ENCODE measurements around the gene COL8A2.

- TF ChIP-seq ZNF549 (tag by site-specific recombination; IDR thresholded peaks at IDR 0.05) (no peak), ZNF830 (tag by site-specific recombination; IDR thresholded peaks at IDR 0.05; ENCODE audit: low read depth) (no peak), ZNF223 (tag by site-specific recombination; IDR thresholded peaks at IDR 0.05) (no peak), ZNF416 (tag by site-specific recombination; IDR thresholded peaks at IDR 0.05) (no peak), CTCF (tag by site-specific recombination; IDR thresholded peaks at IDR 0.05) (no peak), ZNF366 (tag by site-specific recombination; conservative IDR thresholded peaks at IDR 0.05) (no peak), KLF9 (tag by site-specific recombination; IDR thresholded peaks at IDR 0.05; ENCODE audit: low read depth) (no peak), ZBTB44 (tag by site-specific recombination; IDR thresholded peaks at IDR 0.05) (no peak), ZNF202 (tag by site-specific recombination; IDR thresholded peaks at IDR 0.05; ENCODE audit: borderline replicate concordance) (no peak)
Observed at GRCh38 chr1:36094621-36095061, 30.4 kb downstream of the COL8A2 start.
